OCI-LY1 (cell line): ENCODE measurements around the gene PNPLA4.

Source experiments
- H2AFZ ChIP-seq: fragments of 200-600 bp; sonication (generic), shearing (Covaris generic); 2 replicates; pipeline ENCODE4 v1.6.0; 2014; ENCODE audit warnings: antibody characterized with exemption, mild to moderate bottlenecking, low read length
- H3F3A ChIP-seq: fragments of 200-600 bp; sonication (generic), shearing (Covaris generic); 2 replicates; pipeline ENCODE4 v1.6.0; 2014; ENCODE audit warnings: mild to moderate bottlenecking, antibody characterized with exemption, low read length, moderate library complexity; ENCODE audit not compliant: insufficient read depth
- H3K27ac ChIP-seq: fragments of 200-600 bp; sonication (generic); 2 replicates; pipeline ENCODE4 v1.5.1; 2014; ENCODE audit warnings: low read length, mixed run types, mild to moderate bottlenecking, low read depth; ENCODE audit not compliant: poor library complexity, severe bottlenecking
- H3K27me3 ChIP-seq: fragments of 200-600 bp; sonication (generic); 2 replicates; pipeline ENCODE4 v1.6.0; 2014; ENCODE audit warnings: antibody characterized with exemption, mild to moderate bottlenecking, low read length, moderate library complexity; ENCODE audit not compliant: insufficient read depth
- H3K36me3 ChIP-seq: fragments of 200-600 bp; sonication (generic); 2 replicates; pipeline ENCODE4 v1.6.1; 2014; ENCODE audit warnings: mild to moderate bottlenecking, antibody characterized with exemption, low read length, moderate library complexity, mixed read lengths; ENCODE audit not compliant: insufficient read depth
- H3K4me1 ChIP-seq: fragments of 200-600 bp; sonication (generic); 2 replicates; pipeline ENCODE4 v1.5.1; 2014; ENCODE audit warnings: mild to moderate bottlenecking, low read length, moderate library complexity; ENCODE audit not compliant: insufficient read depth, severe bottlenecking
- H3K4me2 ChIP-seq: fragments of 200-600 bp; sonication (generic), shearing (Covaris generic); 2 replicates; pipeline ENCODE4 v1.6.1; 2014; ENCODE audit warnings: low read length
- H3K4me3 ChIP-seq: fragments of 200-600 bp; sonication (generic); 2 replicates; pipeline ENCODE4 v1.5.1; 2014; ENCODE audit warnings: low read length, low read depth, mild to moderate bottlenecking, mixed read lengths; ENCODE audit not compliant: poor library complexity, severe bottlenecking
- H3K79me2 ChIP-seq: fragments of 200-600 bp; shearing (Covaris generic); 2 replicates; pipeline ENCODE4 v1.6.1; 2016; ENCODE audit warnings: mixed run types, low read length, mixed read lengths; ENCODE audit not compliant: insufficient read depth
- H3K9ac ChIP-seq: fragments of 200-600 bp; sonication (generic), shearing (Covaris generic); 2 replicates; pipeline ENCODE4 v1.6.1; 2014; ENCODE audit warnings: mild to moderate bottlenecking, low read length, mixed read lengths
- H3K9me2 ChIP-seq: fragments of 200-600 bp; sonication (generic), shearing (Covaris generic); 2 replicates; pipeline ENCODE4 v1.6.1; 2014; ENCODE audit warnings: low read depth, mild to moderate bottlenecking, low read length, mixed read lengths
- H3K9me3 ChIP-seq: fragments of 200-600 bp; shearing (Covaris generic); 2 replicates; pipeline ENCODE4 v1.6.1; 2014; ENCODE audit warnings: low read length, mixed read lengths
- H4K20me1 ChIP-seq: fragments of 200-600 bp; sonication (generic), shearing (Covaris generic); 2 replicates; pipeline ENCODE4 v1.6.0; 2016; ENCODE audit warnings: mild to moderate bottlenecking, low read length; ENCODE audit not compliant: insufficient read depth
- EZH2 ChIP-seq: fragments of 200-600 bp; sonication (generic), shearing (Covaris generic); IDR thresholded peaks from 2 replicates; pipeline ENCODE4 v1.8.0; 2017; ENCODE audit warnings: borderline replicate concordance, mixed run types, mild to moderate bottlenecking, antibody characterized with exemption, low read length, moderate library complexity, mixed read lengths
- TF ChIP-seq, protein P1 (sequence below): fragments of 200-600 bp; sonication (generic), shearing (Covaris generic); IDR thresholded peaks from 2 replicates; pipeline ENCODE4 v1.5.1; 2017; ENCODE audit warnings: mild to moderate bottlenecking, antibody characterized with exemption, low read length, moderate library complexity, mixed read lengths

Gene PNPLA4, protein sequence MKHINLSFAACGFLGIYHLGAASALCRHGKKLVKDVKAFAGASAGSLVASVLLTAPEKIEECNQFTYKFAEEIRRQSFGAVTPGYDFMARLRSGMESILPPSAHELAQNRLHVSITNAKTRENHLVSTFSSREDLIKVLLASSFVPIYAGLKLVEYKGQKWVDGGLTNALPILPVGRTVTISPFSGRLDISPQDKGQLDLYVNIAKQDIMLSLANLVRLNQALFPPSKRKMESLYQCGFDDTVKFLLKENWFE

DNA sequence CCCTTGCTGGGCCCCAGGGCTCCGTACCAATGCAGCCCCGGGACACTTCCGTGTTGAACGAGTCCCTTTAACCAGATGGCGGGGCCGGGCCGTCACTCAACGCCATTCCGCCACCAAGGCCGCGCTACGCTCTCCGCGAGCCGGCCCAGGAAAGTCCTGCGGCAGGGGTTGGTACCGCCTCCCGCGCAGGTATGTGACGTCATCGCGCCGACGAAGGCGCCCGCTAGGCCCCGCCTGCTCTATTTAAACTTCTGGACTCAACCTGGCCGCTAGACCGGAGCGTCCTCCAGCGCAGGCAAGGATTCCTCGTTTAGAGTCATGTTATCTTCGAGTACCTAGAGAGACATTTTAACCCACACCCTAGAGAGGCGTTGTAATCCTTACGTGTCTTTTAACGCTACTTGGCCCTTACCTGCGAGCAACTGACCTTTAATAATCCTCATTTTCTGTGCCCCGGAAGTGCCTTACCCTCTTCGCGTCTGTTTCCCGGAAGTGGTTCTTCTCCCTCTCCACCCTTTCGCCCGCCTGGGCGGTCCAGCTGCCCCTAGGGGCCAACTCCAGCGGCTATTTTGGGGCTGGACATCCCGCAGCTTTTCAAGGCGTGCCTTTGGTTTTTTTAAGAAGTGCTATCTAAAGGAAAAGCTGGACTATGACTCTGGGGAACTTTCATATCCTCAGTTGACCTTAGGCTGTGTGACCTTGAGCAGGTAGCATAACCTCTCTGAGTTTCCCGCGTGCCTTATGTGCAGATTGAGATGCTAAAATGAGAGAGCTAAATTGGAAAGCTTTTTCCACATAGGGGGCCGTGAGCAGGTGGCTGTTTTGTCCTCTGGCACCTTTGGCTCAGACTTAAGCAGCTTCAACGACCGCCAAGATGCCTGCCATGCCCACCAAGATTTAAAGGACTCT, at the start of gene PNPLA4:
PNPLA4 (minus strand) TSS at position 155 of the 909 bp plus-strand sequence. CDS start 1,294 bp downstream, outside the sequence.
- H3K9me3 ChIP-seq = no peaks in the 10 kb centered on the region
- no peaks in the 10 kb centered on the region for H3K9me2 ChIP-seq
- H3K79me2 ChIP-seq = no peaks in the 10 kb centered on the region
- no peaks in the 10 kb centered on the region for H4K20me1 ChIP-seq
- H3K36me3 ChIP-seq = no peaks in the 10 kb centered on the region
- no peaks in the 10 kb centered on the region for H3K27me3 ChIP-seq
- peak within 1 kb of the TSS; percentile 75 for H3K27ac ChIP-seq
- H3K9ac ChIP-seq = peak within 1 kb of the TSS; percentile 78
- TF ChIP-seq EZH2 = no peak
- TF ChIP-seq, protein P1, sequence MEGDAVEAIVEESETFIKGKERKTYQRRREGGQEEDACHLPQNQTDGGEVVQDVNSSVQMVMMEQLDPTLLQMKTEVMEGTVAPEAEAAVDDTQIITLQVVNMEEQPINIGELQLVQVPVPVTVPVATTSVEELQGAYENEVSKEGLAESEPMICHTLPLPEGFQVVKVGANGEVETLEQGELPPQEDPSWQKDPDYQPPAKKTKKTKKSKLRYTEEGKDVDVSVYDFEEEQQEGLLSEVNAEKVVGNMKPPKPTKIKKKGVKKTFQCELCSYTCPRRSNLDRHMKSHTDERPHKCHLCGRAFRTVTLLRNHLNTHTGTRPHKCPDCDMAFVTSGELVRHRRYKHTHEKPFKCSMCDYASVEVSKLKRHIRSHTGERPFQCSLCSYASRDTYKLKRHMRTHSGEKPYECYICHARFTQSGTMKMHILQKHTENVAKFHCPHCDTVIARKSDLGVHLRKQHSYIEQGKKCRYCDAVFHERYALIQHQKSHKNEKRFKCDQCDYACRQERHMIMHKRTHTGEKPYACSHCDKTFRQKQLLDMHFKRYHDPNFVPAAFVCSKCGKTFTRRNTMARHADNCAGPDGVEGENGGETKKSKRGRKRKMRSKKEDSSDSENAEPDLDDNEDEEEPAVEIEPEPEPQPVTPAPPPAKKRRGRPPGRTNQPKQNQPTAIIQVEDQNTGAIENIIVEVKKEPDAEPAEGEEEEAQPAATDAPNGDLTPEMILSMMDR = no peak
- H3F3A ChIP-seq = no peaks in the 10 kb centered on the region
- H3K4me1 ChIP-seq = peaks cover 28% of the 10 kb centered on the region
- H3K4me3 ChIP-seq = peak within 1 kb of the TSS; percentile 71
- H2AFZ ChIP-seq = no peak within 1 kb of the TSS
- H3K4me2 ChIP-seq = peak within 1 kb of the TSS; percentile 83

DNA sequence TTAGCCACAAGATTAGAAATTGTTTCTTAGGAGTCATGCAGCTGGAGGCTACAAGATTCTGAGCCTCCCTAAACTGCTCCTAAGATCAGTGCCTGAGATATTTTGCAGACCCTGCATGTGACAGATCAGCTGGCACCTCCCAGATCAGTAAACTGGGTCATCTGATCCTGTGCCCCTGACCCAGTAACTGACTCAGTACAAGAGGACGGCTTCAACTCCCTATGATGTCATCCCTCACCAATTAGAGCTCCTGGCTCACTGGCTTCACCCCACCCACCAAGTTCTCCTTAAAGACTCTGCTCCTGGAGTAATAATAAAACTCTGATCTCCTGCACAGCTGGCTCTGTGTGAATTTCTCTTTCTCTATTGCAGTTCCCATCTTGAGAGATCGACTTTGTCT, 45.4 kb upstream of the PNPLA4 start:
- H3K27ac ChIP-seq = no peak overlapping the region

DNA sequence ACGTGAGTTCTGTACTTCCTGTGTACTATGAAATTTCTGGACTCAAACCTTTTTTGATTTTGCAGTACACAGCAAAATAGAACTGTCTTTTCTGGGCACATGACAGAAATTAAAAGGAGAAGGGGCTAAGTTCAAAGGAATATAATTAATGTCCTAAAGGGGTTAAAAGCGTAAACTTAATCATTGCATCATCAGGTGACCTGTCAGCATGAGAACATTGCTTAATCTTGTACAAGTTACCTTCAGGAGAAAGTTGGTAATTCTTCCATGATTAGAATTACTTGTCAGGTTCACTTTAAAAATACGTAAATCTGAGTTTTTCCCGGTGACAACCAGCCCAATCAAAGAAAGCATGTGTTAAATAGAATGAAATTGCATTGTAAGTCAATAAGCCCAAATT, 43.2 kb upstream of the PNPLA4 start:
- Histone ChIP-seq H3K4me1 (no peaks in the 10 kb centered on the region), H4K20me1 (no peaks in the 10 kb centered on the region), H3K27ac (no peak overlapping the region), H3K79me2 (no peaks in the 10 kb centered on the region), H2AFZ (no peak overlapping the region), H3K9me3 (no peaks in the 10 kb centered on the region), H3F3A (no peaks in the 10 kb centered on the region), H3K36me3 (no peaks in the 10 kb centered on the region), H3K27me3 (no peaks in the 10 kb centered on the region), H3K9ac (no peak overlapping the region), H3K4me3 (no peak overlapping the region), H3K9me2 (no peaks in the 10 kb centered on the region), H3K4me2 (no peak overlapping the region)
- no peak for TF ChIP-seq EZH2
- TF ChIP-seq, protein P1 = no peak

More for the DNA sequence above, 45.4 kb upstream of the PNPLA4 start:
- no peaks in the 10 kb centered on the region for H3K27me3 ChIP-seq
- H3K79me2 ChIP-seq = no peaks in the 10 kb centered on the region
- H3K9ac ChIP-seq = no peak overlapping the region
- H3F3A ChIP-seq = no peaks in the 10 kb centered on the region
- H2AFZ ChIP-seq = no peak overlapping the region
- H3K4me1 ChIP-seq = no peaks in the 10 kb centered on the region
- H3K9me3 ChIP-seq = no peaks in the 10 kb centered on the region
- no peak overlapping the region for H3K4me3 ChIP-seq
- no peaks in the 10 kb centered on the region for H3K9me2 ChIP-seq
- no peaks in the 10 kb centered on the region for H3K36me3 ChIP-seq
- H4K20me1 ChIP-seq = no peaks in the 10 kb centered on the region
- no peak overlapping the region for H3K4me2 ChIP-seq
- no peak for TF ChIP-seq EZH2
- TF ChIP-seq, protein P1 = no peak
